ENCODE results near the gene MBP.

The MBP gene

DNA sequence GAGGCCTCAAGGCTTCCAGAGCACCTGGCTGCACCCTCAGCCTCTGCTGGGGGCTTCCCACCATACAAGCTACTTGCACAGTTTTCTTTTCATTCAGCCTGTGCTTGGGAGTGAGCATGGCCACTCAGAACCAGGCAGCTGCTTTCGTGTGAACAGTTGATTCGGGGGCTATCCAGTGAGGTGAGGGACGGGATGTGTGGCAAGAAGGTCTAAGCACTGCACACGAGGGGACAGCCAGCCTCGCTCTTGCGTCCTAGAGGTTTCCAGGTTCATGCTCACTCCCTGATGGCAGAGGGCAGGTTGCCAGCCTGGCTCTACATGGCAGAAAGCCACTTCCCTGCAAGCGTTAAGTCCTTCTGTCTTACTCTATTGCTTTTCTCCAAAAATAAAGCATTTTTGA lies 146.2 kb downstream of the MBP start:
- TF ChIP-seq SNAI2 (CRISPR knock-in tag; IDR thresholded peaks at IDR 0.05) (no peak), CSDC2 (CRISPR knock-in tag; IDR thresholded peaks at IDR 0.05) (no peak), RARB (CRISPR knock-in tag; IDR thresholded peaks at IDR 0.05) (no peak), BACH2 (CRISPR knock-in tag; IDR thresholded peaks at IDR 0.05; ENCODE audit: borderline replicate concordance) (no peak), ZNF70 (CRISPR knock-in tag; IDR thresholded peaks at IDR 0.05) (no peak), OSR1 (CRISPR knock-in tag; IDR thresholded peaks at IDR 0.05) (no peak)
- TF ChIP-seq, protein P1, sequence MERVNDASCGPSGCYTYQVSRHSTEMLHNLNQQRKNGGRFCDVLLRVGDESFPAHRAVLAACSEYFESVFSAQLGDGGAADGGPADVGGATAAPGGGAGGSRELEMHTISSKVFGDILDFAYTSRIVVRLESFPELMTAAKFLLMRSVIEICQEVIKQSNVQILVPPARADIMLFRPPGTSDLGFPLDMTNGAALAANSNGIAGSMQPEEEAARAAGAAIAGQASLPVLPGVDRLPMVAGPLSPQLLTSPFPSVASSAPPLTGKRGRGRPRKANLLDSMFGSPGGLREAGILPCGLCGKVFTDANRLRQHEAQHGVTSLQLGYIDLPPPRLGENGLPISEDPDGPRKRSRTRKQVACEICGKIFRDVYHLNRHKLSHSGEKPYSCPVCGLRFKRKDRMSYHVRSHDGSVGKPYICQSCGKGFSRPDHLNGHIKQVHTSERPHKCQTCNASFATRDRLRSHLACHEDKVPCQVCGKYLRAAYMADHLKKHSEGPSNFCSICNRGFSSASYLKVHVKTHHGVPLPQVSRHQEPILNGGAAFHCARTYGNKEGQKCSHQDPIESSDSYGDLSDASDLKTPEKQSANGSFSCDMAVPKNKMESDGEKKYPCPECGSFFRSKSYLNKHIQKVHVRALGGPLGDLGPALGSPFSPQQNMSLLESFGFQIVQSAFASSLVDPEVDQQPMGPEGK (CRISPR knock-in tag; IDR thresholded peaks at IDR 0.05; ENCODE audit: borderline replicate concordance) = no peak
- ATAC-seq = no peak

DNA sequence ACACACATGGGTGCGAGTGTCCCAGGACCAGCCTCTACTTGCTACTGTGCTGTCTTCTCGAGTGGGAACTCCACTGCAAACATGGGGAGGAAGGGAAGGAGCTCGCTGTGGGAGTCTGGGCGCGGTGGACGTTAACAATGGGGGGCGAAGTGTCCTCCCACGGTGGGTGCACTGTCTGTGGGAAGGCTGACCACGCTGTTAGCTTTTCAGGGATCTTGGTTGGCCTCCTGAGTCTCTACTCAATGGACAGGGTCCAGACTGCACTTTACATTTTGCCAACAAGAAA lies 146.7 kb downstream of the MBP start:
- TF ChIP-seq TOX (CRISPR knock-in tag; IDR thresholded peaks at IDR 0.05; ENCODE audit: borderline replicate concordance) (no peak), ZNF70 (CRISPR knock-in tag; IDR thresholded peaks at IDR 0.05) (no peak), ZFP3 (CRISPR knock-in tag; IDR thresholded peaks at IDR 0.05) (no peak), OSR1 (CRISPR knock-in tag; IDR thresholded peaks at IDR 0.05) (no peak), TCF4 (CRISPR knock-in tag; IDR thresholded peaks at IDR 0.05; ENCODE audit: borderline replicate concordance) (no peak), ESRRG (CRISPR knock-in tag; IDR thresholded peaks at IDR 0.05) (no peak), BACH2 (CRISPR knock-in tag; IDR thresholded peaks at IDR 0.05; ENCODE audit: borderline replicate concordance) (no peak), GLIS3 (CRISPR knock-in tag; IDR thresholded peaks at IDR 0.05) (no peak), ZC3H10 (CRISPR knock-in tag; IDR thresholded peaks at IDR 0.05) (no peak), RARB (CRISPR knock-in tag; IDR thresholded peaks at IDR 0.05) (no peak), ZNF8 (CRISPR knock-in tag; IDR thresholded peaks at IDR 0.05) (no peak), ISL1 (CRISPR knock-in tag; IDR thresholded peaks at IDR 0.05) (no peak), PPARA (CRISPR knock-in tag; IDR thresholded peaks at IDR 0.05; ENCODE audit: borderline replicate concordance) (no peak), SNAI2 (CRISPR knock-in tag; IDR thresholded peaks at IDR 0.05) (no peak)
- TF ChIP-seq, protein P2, sequence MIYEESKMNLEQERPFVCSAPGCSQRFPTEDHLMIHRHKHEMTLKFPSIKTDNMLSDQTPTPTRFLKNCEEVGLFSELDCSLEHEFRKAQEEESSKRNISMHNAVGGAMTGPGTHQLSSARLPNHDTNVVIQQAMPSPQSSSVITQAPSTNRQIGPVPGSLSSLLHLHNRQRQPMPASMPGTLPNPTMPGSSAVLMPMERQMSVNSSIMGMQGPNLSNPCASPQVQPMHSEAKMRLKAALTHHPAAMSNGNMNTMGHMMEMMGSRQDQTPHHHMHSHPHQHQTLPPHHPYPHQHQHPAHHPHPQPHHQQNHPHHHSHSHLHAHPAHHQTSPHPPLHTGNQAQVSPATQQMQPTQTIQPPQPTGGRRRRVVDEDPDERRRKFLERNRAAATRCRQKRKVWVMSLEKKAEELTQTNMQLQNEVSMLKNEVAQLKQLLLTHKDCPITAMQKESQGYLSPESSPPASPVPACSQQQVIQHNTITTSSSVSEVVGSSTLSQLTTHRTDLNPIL (CRISPR knock-in tag; IDR thresholded peaks at IDR 0.05; ENCODE audit: low read depth) = no peak
- TF ChIP-seq, protein P1 (CRISPR knock-in tag; IDR thresholded peaks at IDR 0.05; ENCODE audit: borderline replicate concordance) = no peak
- TF ChIP-seq, protein P3, sequence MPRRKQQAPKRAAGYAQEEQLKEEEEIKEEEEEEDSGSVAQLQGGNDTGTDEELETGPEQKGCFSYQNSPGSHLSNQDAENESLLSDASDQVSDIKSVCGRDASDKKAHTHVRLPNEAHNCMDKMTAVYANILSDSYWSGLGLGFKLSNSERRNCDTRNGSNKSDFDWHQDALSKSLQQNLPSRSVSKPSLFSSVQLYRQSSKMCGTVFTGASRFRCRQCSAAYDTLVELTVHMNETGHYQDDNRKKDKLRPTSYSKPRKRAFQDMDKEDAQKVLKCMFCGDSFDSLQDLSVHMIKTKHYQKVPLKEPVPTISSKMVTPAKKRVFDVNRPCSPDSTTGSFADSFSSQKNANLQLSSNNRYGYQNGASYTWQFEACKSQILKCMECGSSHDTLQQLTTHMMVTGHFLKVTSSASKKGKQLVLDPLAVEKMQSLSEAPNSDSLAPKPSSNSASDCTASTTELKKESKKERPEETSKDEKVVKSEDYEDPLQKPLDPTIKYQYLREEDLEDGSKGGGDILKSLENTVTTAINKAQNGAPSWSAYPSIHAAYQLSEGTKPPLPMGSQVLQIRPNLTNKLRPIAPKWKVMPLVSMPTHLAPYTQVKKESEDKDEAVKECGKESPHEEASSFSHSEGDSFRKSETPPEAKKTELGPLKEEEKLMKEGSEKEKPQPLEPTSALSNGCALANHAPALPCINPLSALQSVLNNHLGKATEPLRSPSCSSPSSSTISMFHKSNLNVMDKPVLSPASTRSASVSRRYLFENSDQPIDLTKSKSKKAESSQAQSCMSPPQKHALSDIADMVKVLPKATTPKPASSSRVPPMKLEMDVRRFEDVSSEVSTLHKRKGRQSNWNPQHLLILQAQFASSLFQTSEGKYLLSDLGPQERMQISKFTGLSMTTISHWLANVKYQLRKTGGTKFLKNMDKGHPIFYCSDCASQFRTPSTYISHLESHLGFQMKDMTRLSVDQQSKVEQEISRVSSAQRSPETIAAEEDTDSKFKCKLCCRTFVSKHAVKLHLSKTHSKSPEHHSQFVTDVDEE (CRISPR knock-in tag; IDR thresholded peaks at IDR 0.05) = no peak
- no peak for ATAC-seq

DNA sequence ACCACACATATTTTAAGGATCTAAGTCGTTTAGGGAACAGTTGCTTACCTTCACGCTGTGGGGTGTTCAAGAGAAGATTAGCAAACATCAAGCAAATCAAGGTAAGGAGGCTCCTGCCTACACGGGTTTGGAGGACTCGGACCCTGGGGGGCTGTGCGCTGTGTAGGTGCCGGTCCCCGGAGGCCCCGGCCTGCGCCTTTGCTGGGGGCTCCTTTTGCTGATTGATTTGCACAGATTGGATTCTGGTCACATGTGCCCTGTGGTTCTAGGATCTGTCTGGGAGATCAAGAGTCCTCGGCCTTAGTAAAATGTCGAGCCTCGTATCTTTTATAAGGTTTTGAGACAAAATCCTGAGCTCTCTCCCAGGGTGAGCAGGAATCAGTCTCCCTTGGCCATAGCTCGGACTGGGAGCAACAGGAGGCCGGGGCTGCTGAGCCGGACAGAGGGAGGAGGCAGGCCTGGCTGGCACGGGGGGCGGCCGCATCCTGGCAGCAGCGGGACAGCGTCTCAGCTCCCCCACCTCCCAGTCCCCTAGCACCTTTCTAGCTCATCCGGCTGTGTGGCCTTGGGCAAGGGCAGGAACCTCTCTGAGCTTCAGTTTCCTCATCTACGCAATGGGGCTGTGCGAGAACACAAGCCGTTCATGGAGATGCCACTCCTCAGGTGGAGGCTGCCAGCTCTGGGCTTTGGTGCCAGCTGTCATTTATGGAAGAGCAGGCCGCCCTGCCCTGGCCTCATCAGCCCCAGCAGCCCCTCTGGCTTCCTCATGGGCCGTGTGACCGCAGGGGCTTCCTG lies 147.2 kb downstream of the MBP start:
- ATAC-seq = no peak
- TF ChIP-seq CSDC2 (CRISPR knock-in tag; IDR thresholded peaks at IDR 0.05) (no peak), PPARA (CRISPR knock-in tag; IDR thresholded peaks at IDR 0.05; ENCODE audit: borderline replicate concordance) (no peak), SNAI2 (CRISPR knock-in tag; IDR thresholded peaks at IDR 0.05) (no peak), ESRRG (CRISPR knock-in tag; IDR thresholded peaks at IDR 0.05) (no peak), TOX (CRISPR knock-in tag; IDR thresholded peaks at IDR 0.05; ENCODE audit: borderline replicate concordance) (no peak), BACH2 (CRISPR knock-in tag; IDR thresholded peaks at IDR 0.05; ENCODE audit: borderline replicate concordance) (no peak), ZNF70 (CRISPR knock-in tag; IDR thresholded peaks at IDR 0.05) (no peak), ZFP30 (CRISPR knock-in tag; IDR thresholded peaks at IDR 0.05) (no peak), ARNTL (CRISPR knock-in tag; IDR thresholded peaks at IDR 0.05; ENCODE audit: borderline replicate concordance, low read depth) (no peak), RARB (CRISPR knock-in tag; IDR thresholded peaks at IDR 0.05) (no peak), TCF4 (CRISPR knock-in tag; IDR thresholded peaks at IDR 0.05; ENCODE audit: borderline replicate concordance) (no peak), ZFP3 (CRISPR knock-in tag; IDR thresholded peaks at IDR 0.05) (no peak)
- TF ChIP-seq, protein P2 (CRISPR knock-in tag; IDR thresholded peaks at IDR 0.05; ENCODE audit: low read depth) = no peak
- TF ChIP-seq, protein P4, sequence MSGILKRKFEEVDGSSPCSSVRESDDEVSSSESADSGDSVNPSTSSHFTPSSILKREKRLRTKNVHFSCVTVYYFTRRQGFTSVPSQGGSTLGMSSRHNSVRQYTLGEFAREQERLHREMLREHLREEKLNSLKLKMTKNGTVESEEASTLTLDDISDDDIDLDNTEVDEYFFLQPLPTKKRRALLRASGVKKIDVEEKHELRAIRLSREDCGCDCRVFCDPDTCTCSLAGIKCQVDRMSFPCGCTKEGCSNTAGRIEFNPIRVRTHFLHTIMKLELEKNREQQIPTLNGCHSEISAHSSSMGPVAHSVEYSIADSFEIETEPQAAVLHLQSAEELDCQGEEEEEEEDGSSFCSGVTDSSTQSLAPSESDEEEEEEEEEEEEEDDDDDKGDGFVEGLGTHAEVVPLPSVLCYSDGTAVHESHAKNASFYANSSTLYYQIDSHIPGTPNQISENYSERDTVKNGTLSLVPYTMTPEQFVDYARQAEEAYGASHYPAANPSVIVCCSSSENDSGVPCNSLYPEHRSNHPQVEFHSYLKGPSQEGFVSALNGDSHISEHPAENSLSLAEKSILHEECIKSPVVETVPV (CRISPR knock-in tag; IDR thresholded peaks at IDR 0.05) = no peak
- TF ChIP-seq, protein P3 (CRISPR knock-in tag; IDR thresholded peaks at IDR 0.05) = no peak

Data from SK-N-SH treated with all-trans-retinoic acid at 6 μM for 48 hours (cell line).